ENCODE data around the gene LRCH1. TPM values are rescaled to one million over a fixed set of nuclear protein-coding genes. Genes with fewer than 3 reads are reported as not detected.

Gene LRCH1
- total RNA-seq, 1 experiment from 2014 or later, result 11.8 TPM

DNA sequence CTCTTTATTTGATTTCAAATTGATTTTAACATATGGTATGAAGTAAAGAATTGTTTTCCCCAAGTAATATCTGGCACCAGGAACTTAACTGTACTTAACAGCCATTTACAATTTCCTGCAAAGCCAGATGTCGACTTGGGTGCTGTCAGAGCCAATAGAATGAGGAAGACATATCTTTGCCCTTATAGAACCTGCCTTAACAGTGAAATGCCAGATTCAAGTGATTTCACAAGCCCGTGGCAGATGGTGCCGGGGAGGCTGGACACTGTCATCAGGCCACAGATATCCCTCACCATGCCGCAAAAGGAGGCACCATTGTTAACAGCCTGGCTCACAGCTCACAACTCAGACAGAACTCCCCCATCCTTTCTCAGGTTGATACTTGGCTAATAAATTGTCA lies 195.3 kb downstream of the LRCH1 start:
- POLR2A ChIA-PET, result no interaction called here
- Mint-ChIP-seq H3K4me1 (no peaks in the 10 kb centered on the region), H3K36me3 (peaks cover 27% of the 10 kb centered on the region), H3K4me3 (no peak overlapping the region), H3K27ac (no peak overlapping the region), H3K27me3 (ENCODE audit: low read depth) (no peaks in the 10 kb centered on the region), H3K9me3 (peaks cover 13% of the 10 kb centered on the region)
- ATAC-seq (no peak), DNase-seq (ENCODE audit: low spot score) (no peak)
- CTCF ChIA-PET, result no interaction called here
- TF ChIP-seq TEAD4 (CRISPR knock-in tag; IDR thresholded peaks at IDR 0.05) (no peak), MYBL2 (CRISPR knock-in tag; IDR thresholded peaks at IDR 0.05) (no peak), NFE2L1 (CRISPR knock-in tag; IDR thresholded peaks at IDR 0.05) (no peak), PRRX2 (CRISPR knock-in tag; IDR thresholded peaks at IDR 0.05) (no peak), KAT7 (CRISPR knock-in tag; IDR thresholded peaks at IDR 0.05; ENCODE audit: borderline replicate concordance) (no peak), GTF2I (CRISPR knock-in tag; conservative IDR thresholded peaks at IDR 0.05) (no peak)

DNA sequence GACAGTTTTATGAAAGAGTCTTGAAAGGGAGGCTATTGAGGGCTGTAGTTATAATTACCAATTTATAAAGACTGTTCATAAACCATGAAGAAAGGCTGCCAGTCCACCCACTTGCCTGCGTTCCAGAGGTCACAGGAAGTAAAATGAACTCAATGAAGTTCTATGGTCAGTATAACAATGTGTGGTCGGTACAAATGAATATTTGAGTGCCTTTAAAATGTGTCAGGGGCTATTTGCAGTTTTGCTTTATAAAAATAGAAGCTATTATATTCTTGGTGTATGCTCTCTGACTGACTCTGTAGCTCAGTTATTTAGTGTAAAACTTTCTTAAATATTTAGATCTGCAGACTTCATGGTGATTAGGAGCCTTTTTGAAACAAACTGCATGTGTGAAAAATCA lies 197.0 kb downstream of the LRCH1 start:
- ATAC-seq (no peak), DNase-seq (ENCODE audit: low spot score) (no peak)
- TF ChIP-seq ZNF396 (CRISPR knock-in tag; IDR thresholded peaks at IDR 0.05; ENCODE audit: borderline replicate concordance) (no peak), NR2C2 (CRISPR knock-in tag; IDR thresholded peaks at IDR 0.05) (no peak), JAZF1 (CRISPR knock-in tag; IDR thresholded peaks at IDR 0.05) (no peak), ESRRA (CRISPR knock-in tag; IDR thresholded peaks at IDR 0.05; ENCODE audit: borderline replicate concordance) (no peak), RORB (CRISPR knock-in tag; IDR thresholded peaks at IDR 0.05) (no peak)
- Mint-ChIP-seq H3K9me3 (peaks cover 13% of the 10 kb centered on the region), H3K27ac (no peak overlapping the region), H3K4me3 (no peak overlapping the region), H3K4me1 (no peaks in the 10 kb centered on the region), H3K27me3 (ENCODE audit: low read depth) (no peaks in the 10 kb centered on the region), H3K36me3 (peaks cover 21% of the 10 kb centered on the region)
- ChIA-PET CTCF (no interaction called here), POLR2A (no interaction called here)

DNA sequence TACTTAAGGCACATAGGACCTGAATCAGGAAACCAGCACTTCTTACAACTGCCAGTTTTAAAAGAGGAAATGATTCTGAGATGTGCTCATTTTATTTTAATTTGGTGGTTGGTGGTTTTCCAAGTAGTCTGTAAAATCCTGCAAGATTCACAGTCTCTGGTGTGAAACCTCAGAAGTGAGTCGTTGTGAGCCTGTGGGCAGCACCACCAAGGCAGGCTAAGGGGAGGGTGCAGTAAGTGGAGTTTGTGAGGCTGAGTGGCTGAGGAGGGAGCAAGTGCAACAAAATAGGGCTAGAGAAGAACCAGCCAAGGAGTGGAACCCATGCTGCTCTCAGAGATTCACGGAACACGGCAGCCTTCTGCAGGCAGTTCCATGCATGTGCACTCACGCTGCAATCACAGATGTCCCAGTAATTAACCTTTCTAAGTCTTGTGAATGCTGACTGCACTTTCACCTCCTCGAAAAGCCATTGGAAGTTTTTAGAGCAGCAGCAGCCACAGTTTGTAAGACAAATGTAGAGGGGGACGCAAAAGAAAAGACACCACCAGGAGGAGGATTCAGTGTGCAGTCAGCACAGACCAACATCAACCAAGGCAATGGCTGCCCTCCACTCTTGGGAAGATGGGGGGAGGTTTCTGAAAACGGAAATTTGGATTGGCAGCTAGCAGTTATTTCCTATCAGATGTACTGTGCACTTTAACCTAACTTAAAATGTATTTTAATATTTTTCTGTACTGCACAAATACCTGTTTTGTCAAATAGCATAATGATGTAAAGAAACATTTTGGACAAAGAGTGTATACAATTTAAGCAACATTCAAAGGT lies 199.1 kb downstream of the LRCH1 start:
- H3K4me1 Mint-ChIP-seq, result peaks cover 4% of the 10 kb centered on the region
- peak; percentile 52 for ATAC-seq
- H3K27ac Mint-ChIP-seq, result peak overlapping the region; percentile 12
- POLR2A ChIA-PET, result no interaction called here
- CTCF ChIA-PET, result no interaction called here
- TF ChIP-seq, protein P1, sequence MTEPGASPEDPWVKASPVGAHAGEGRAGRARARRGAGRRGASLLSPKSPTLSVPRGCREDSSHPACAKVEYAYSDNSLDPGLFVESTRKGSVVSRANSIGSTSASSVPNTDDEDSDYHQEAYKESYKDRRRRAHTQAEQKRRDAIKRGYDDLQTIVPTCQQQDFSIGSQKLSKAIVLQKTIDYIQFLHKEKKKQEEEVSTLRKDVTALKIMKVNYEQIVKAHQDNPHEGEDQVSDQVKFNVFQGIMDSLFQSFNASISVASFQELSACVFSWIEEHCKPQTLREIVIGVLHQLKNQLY (CRISPR knock-in tag; IDR thresholded peaks at IDR 0.05), result no peak
- no peak for TF ChIP-seq IRF2 (CRISPR knock-in tag; IDR thresholded peaks at IDR 0.05; ENCODE audit: borderline replicate concordance, low read depth)
- TF ChIP-seq ZBTB21 (CRISPR knock-in tag; IDR thresholded peaks at IDR 0.05; ENCODE audit: borderline replicate concordance), result no peak
- TF ChIP-seq GRHL2 (CRISPR knock-in tag; IDR thresholded peaks at IDR 0.05; ENCODE audit: insufficient replicate concordance, severe bottlenecking), result no peak
- no peak overlapping the region for H3K4me3 Mint-ChIP-seq
- DNase-seq (ENCODE audit: low spot score), result no peak
- H3K27me3 Mint-ChIP-seq (ENCODE audit: low read depth), result no peaks in the 10 kb centered on the region
- peaks cover 3% of the 10 kb centered on the region; the same call in 1 of the 2 replicates for H3K36me3 Mint-ChIP-seq
- H3K9me3 Mint-ChIP-seq, result no peaks in the 10 kb centered on the region

DNA sequence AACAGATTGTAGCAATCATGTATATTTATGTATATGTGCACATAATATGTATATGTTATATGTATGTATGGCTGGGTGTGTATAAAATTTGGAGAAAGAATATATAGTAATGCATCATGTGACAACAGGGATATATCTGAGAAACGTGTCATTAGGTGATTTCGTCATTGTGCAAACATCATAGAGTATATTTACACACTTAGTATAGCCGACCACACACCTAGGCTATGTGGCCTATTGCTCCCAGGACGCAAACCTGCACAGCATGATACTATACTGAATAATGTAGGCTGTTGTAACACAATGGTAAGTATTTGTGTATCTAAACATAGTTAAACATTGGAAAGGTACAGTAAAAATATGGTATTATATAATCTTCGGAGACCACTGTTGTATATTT lies 200.2 kb downstream of the LRCH1 start:
- Mint-ChIP-seq H3K4me3 (no peak overlapping the region), H3K27me3 (ENCODE audit: low read depth) (no peaks in the 10 kb centered on the region), H3K9me3 (no peaks in the 10 kb centered on the region), H3K36me3 (peaks cover 3% of the 10 kb centered on the region; the same call in 1 of the 2 replicates), H3K27ac (no peak overlapping the region), H3K4me1 (peaks cover 6% of the 10 kb centered on the region)
- no peak for ATAC-seq
- POLR2A ChIA-PET, result no interaction called here
- TF ChIP-seq JUN (CRISPR knock-in tag; IDR thresholded peaks at IDR 0.05) (no peak), FOXK1 (CRISPR knock-in tag; IDR thresholded peaks at IDR 0.05) (no peak)
- TF ChIP-seq, protein P2, sequence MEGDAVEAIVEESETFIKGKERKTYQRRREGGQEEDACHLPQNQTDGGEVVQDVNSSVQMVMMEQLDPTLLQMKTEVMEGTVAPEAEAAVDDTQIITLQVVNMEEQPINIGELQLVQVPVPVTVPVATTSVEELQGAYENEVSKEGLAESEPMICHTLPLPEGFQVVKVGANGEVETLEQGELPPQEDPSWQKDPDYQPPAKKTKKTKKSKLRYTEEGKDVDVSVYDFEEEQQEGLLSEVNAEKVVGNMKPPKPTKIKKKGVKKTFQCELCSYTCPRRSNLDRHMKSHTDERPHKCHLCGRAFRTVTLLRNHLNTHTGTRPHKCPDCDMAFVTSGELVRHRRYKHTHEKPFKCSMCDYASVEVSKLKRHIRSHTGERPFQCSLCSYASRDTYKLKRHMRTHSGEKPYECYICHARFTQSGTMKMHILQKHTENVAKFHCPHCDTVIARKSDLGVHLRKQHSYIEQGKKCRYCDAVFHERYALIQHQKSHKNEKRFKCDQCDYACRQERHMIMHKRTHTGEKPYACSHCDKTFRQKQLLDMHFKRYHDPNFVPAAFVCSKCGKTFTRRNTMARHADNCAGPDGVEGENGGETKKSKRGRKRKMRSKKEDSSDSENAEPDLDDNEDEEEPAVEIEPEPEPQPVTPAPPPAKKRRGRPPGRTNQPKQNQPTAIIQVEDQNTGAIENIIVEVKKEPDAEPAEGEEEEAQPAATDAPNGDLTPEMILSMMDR (IDR thresholded peaks at IDR 0.05), result no peak
- CTCF ChIA-PET, result no interaction called here
- no peak for DNase-seq (ENCODE audit: low spot score)
